Peyer's patch (tissue), 4 donors: ENCODE measurements around the gene CHCHD1. TPM values are rescaled to one million over a fixed set of nuclear protein-coding genes. Genes with fewer than 3 reads are reported as not detected.

Experiments used
- DNase-seq, 3 donors: peaks; one replicate each; pipeline ENCODE4 v3.0.0-alpha.2; 2017 to 2019
- H3K27ac ChIP-seq, 4 donors: fragments of 200-600 bp; sonication (generic); one replicate each; pipeline ENCODE4 v1.5.1; 2016 to 2019
- H3K27me3 ChIP-seq, 2 donors: fragments of 200-600 bp; sonication (generic); one replicate each; pipeline ENCODE4 v1.5.1; 2019
- H3K36me3 ChIP-seq, 3 donors: fragments of 200-600 bp; sonication (generic); one replicate each; pipeline ENCODE4 v1.5.1; 2016 to 2019
- H3K4me1 ChIP-seq, 4 donors: fragments of 200-600 bp; sonication (generic); one replicate each; pipeline ENCODE4 v1.5.1; 2016 to 2019
- H3K4me3 ChIP-seq, 4 donors: fragments of 200-600 bp; sonication (generic); 1 replicate in 3 of 4; 2 replicates in 1 of 4; pipeline ENCODE4 v1.5.1; 2016 to 2019; ENCODE audit warnings: mild to moderate bottlenecking in 1 of 4
- H3K9me3 ChIP-seq, 4 donors: fragments of 200-600 bp; sonication (generic); one replicate each; pipeline ENCODE4 v1.5.1; 2016 to 2019; ENCODE audit warnings: mild to moderate bottlenecking in 1 of 4
- POLR2A ChIP-seq, 2 donors: fragments of 450-650 bp; IDR thresholded peaks; one replicate each; pipeline ENCODE4 v1.5.1; 2017; ENCODE audit warnings: antibody characterized with exemption in 2 of 2, mild to moderate bottlenecking in 2 of 2, moderate library complexity in 2 of 2
- total RNA-seq, 4 donors: library from RNA; depleted of rRNA; stranded (reverse); fragments of >200 nt; gene quantifications; one replicate each; pipeline ENCODE4 v1.1.0, GENCODE V29; 2016
- TF ChIP-seq, protein P1 (sequence below), 6 experiments: fragments of 450-650 bp in 4 of 6; fragments of 200-600 bp in 2 of 6; sonication (generic) in 1 of 6; IDR thresholded peaks; one replicate each; pipeline ENCODE4 v1.5.1; 2017 to 2019; ENCODE audit warnings: antibody characterized with exemption in 6 of 6, mild to moderate bottlenecking in 3 of 6, moderate library complexity in 1 of 6

CHCHD1 gene
- total RNA-seq, 4 donors from 2014 or later: 9.9 to 36.8 (median 20.9) TPM

- peaks cover 0 to 51% (median 0%) of the 10 kb centered on the region in 3 donors for H3K36me3 ChIP-seq
- peaks cover 0 to 39% (median 9%) of the 10 kb centered on the region in 4 donors for H3K4me1 ChIP-seq
- no peaks in the 10 kb centered on the region for H3K9me3 ChIP-seq
- no peak overlapping the region for H3K27ac ChIP-seq
- no peak overlapping the region for H3K4me3 ChIP-seq
- H3K27me3 ChIP-seq: no peaks in the 10 kb centered on the region
- DNase-seq: no peak
- TF ChIP-seq POLR2A (IDR thresholded peaks at IDR 0.05): no peak
- TF ChIP-seq, protein P1, sequence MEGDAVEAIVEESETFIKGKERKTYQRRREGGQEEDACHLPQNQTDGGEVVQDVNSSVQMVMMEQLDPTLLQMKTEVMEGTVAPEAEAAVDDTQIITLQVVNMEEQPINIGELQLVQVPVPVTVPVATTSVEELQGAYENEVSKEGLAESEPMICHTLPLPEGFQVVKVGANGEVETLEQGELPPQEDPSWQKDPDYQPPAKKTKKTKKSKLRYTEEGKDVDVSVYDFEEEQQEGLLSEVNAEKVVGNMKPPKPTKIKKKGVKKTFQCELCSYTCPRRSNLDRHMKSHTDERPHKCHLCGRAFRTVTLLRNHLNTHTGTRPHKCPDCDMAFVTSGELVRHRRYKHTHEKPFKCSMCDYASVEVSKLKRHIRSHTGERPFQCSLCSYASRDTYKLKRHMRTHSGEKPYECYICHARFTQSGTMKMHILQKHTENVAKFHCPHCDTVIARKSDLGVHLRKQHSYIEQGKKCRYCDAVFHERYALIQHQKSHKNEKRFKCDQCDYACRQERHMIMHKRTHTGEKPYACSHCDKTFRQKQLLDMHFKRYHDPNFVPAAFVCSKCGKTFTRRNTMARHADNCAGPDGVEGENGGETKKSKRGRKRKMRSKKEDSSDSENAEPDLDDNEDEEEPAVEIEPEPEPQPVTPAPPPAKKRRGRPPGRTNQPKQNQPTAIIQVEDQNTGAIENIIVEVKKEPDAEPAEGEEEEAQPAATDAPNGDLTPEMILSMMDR (IDR thresholded peaks at IDR 0.05): no peak
These were observed 2.2 kb upstream of the CHCHD1 start for GRCh38 chr10:73779539-73780197.

- H3K27me3 ChIP-seq: no peaks in the 10 kb centered on the region
- H3K4me1 ChIP-seq: peaks cover 0 to 36% (median 5%) of the 10 kb centered on the region in 4 donors
- DNase-seq: no peak
- peaks cover 0 to 47% (median 0%) of the 10 kb centered on the region in 3 donors for H3K36me3 ChIP-seq
- H3K4me3 ChIP-seq: no peak overlapping the region
- TF ChIP-seq POLR2A (IDR thresholded peaks at IDR 0.05): no peak
- TF ChIP-seq, protein P1 (IDR thresholded peaks at IDR 0.05): no peak
- H3K27ac ChIP-seq: no peak overlapping the region
- H3K9me3 ChIP-seq: no peaks in the 10 kb centered on the region
These were observed 1.5 kb upstream of the CHCHD1 start for GRCh38 chr10:73780301-73780700.

DNA sequence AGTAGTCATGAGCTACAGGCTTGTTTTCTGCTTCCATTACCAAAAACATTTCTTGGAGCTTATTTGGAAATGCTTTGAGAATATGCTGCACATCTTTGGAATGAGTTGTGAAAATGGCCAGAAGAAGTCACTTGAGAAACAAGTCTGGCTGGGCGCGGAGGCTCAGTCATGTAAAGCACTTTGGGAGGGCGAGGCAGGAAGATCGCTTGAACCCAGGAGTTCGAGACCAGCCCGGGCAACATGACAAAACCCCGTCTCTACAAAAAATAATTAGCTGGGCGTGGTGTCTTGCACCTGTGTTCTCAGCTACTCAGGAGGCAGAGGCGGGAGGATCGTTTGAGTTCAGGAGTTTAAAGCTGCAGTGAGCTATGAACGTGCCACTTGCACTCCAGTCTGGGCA lies 882 bp upstream of the CHCHD1 start:
- H3K27me3 ChIP-seq: no peaks in the 10 kb centered on the region
- H3K4me1 ChIP-seq: peaks cover 0 to 32% (median 4%) of the 10 kb centered on the region in 4 donors
- H3K4me3 ChIP-seq: peak overlapping the region; percentile 75 to 90 (median 87)
- TF ChIP-seq, protein P1 (IDR thresholded peaks at IDR 0.05): no peak
- no peak for TF ChIP-seq POLR2A (IDR thresholded peaks at IDR 0.05)
- DNase-seq: no peak
- H3K36me3 ChIP-seq: peaks cover 0 to 40% (median 0%) of the 10 kb centered on the region in 3 donors
- H3K27ac ChIP-seq: peak overlapping the region in 3 of 4 donors; percentile 90 to 97 (median 92)
- H3K9me3 ChIP-seq: no peaks in the 10 kb centered on the region

- no peaks in the 10 kb centered on the region for H3K27me3 ChIP-seq
- DNase-seq: no peak
- peaks cover 0 to 35% (median 0%) of the 10 kb centered on the region in 3 donors for H3K36me3 ChIP-seq
- TF ChIP-seq, protein P1 (IDR thresholded peaks at IDR 0.05): no peak
- TF ChIP-seq POLR2A (IDR thresholded peaks at IDR 0.05): no peak
- peak overlapping the region; percentile 90 to 97 (median 91) for H3K27ac ChIP-seq
- no peaks in the 10 kb centered on the region for H3K9me3 ChIP-seq
- H3K4me1 ChIP-seq: peaks cover 0 to 34% (median 7%) of the 10 kb centered on the region in 4 donors
- peak overlapping the region; percentile 75 to 90 (median 87) for H3K4me3 ChIP-seq
These were observed 335 bp upstream of the CHCHD1 start for GRCh38 chr10:73781548-73781878.

DNA sequence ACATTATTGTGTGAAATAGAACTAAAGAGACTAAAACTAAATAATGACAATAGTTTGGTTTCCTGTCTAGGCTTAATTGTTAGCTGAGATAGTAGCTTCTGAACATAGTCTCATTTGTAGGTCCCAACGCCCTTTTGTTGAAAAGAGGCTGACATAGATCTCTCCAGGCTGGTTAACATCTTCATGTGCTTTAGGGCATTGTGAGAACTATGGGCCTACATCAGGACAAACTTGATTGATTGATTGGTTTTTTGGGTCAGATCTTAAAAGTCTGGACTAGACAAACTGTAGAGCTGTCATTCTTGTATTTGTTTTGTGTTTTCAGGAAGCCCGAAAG lies 869 bp downstream of the CHCHD1 start:
- Histone ChIP-seq H3K9me3 (no peaks in the 10 kb centered on the region), H3K4me1 (peaks cover 0 to 46% (median 13%) of the 10 kb centered on the region in 4 donors), H3K4me3 (peak overlapping the region; percentile 75 to 90 (median 87)), H3K27me3 (no peaks in the 10 kb centered on the region), H3K36me3 (peaks cover 0 to 23% (median 0%) of the 10 kb centered on the region in 3 donors), H3K27ac (peak overlapping the region in 3 of 4 donors; percentile 90 to 97 (median 92))
- TF ChIP-seq, protein P1 (IDR thresholded peaks at IDR 0.05): no peak
- TF ChIP-seq POLR2A (IDR thresholded peaks at IDR 0.05): no peak
- DNase-seq: no peak
